HG03108 (cell line): ENCODE data around the gene TMEM14A.

Experiments
- ATAC-seq: cut with Tn5 transposase; IDR thresholded peaks from one replicate; pipeline ENCODE4 v1.9.1; 2021; ENCODE audit warnings: moderate library complexity; ENCODE audit not compliant: unreplicated experiment

Gene TMEM14A

DNA sequence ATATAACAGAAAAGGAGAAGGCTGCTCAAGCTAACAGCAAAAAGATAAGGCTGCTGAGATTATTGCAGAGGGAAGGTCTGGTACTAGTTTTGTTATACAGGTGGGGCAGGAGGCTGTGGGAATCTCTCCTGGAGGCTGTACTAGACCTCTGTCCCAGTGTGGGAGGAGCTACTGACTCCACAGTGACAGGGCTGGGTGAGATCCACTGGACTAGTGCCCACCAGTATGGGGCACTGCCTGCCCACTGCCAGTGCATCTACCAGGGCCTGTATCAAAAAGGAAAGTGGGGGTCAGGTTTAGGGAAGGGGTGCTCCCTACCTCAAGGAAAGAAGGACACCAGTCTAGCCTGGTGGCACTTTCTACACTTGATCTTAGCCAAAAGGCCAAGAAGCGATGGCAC is 62.3 kb downstream of the TMEM14A start:
- no peak for ATAC-seq

DNA sequence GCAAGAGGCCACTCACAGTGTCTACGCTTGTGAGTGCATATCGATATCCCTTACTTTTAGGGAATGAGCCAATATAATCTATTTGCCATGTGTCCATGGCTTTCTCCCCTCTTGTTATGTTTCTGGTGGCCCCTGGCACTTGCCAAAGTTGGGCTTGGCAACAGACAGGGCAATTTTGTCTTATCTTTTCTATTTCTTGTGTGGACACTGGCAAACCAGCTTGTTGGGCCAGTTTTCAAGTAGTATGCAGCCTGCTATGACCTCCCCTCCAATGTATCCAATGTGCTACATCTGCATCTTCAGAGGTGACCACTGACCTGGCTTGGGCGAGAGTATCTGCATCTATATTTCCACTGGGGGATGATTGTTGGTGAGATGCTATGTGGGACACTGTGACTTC is 63.2 kb downstream of the TMEM14A start:
- ATAC-seq = no peak

DNA sequence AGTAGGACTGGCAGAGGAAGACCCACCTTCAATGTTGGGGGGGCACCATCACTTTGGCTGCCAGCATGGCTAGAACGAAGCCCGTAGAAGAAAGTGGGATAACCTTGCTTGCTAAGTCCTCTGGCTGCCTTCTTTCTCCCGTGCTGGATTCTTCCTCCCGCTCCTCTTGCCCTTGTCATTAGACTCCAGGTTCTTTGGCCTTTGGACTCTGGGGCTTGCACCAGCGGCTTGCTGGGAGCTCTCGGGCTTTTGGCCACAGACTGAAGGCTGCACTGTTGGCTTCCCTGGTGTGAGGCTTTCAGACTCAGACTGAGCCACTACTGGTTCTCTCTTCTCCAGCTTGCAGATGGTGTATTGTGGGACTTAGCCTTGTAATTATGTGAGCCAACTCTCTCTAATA is 64.2 kb downstream of the TMEM14A start:
- ATAC-seq = no peak

- no peak for ATAC-seq
Observed at GRCh38 chr6:52736145-52736544, 65.2 kb downstream of the TMEM14A start.
